NOMO-1 treated with dmso at 0.1 percent for 144 hours (cell line): Measurements from ENCODE around the gene GABRA4.

ENCODE experiments used
- DNase-seq: peaks from one replicate; lab custom pipeline; 2025; ENCODE audit not compliant: unreplicated experiment; lab: John Stamatoyannopoulos, UW

GABRA4 gene

DNA sequence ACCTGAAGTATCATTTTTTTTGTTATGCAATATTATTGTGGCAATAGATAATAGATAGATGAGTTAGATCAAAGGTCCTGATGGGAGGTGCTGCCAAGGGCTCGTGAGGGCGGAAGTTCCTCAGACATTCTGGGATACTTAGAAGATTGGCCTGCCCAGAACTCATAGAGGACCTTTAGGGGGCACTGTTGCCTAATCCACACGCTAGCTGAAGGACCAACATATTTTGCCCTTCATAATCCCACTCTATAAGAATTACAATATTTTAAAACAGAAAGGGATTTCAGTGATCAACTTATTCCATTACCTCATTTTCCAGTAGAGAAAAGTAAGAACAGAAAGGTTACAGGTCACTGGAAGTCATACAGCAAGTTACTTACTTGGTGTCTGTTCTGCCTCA is 61.4 kb downstream of the GABRA4 start:
- peak; percentile 14 for DNase-seq

DNA sequence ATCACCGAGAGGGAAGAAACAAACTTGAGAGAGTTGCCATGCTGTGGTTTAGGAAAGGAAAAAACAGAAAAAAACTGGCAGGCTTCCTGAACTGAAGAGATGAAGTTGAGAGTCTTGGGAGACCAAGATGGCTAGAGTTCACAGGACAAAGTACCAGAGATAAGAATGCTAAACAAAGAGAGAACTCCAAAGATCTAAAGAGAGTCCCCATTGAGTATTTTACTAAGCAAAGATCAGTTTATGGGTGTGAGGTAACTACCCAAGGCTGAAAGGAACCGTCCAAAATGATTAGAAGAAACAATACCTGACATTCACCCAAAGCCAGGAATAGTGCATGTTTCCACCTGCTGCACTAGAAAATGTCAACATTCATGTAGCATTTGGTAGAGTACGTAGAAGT is 62.5 kb downstream of the GABRA4 start:
- DNase-seq, result no peak

- no peak for DNase-seq
Measured at GRCh38 chr4:46927201-46927600, 66.2 kb downstream of the GABRA4 start.

- DNase-seq, result no peak
Measured at GRCh38 chr4:46924789-46925529, 68.4 kb downstream of the GABRA4 start.

- no peak for DNase-seq
Measured at GRCh38 chr4:46922205-46922604, 71.2 kb downstream of the GABRA4 start.

- no peak for DNase-seq
Measured at GRCh38 chr4:46909078-46909477, 84.3 kb downstream of the GABRA4 start, which contains the start of gene COX7B2. Gene COX7B2 (minus strand): TSS chr4:46909245. CDS start chr4:46735192, 174,053 bp downstream.

GRCh38 chr4:46908148-46908547 is 85.2 kb downstream of the GABRA4 start:
- no peak for DNase-seq

DNA sequence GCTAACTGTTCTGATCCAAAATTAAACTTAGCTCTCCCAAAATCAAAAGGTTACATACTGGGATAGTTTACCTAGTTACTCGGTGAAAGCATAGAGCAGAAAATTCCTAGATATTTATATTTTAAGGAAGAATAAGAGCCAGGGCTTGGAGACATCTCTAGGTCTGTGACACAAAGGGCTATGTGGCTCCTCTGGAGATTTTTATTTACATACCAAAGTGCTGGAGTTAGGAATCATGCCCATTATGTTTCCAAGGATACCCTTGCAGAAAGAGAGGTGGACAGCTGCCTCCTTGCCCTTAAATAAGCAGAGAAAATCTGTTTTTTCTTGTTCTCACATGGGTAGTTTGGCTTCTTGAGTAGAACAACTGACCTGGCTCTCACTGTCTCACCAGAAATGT is 93.3 kb downstream of the GABRA4 start:
- DNase-seq, result no peak

DNA sequence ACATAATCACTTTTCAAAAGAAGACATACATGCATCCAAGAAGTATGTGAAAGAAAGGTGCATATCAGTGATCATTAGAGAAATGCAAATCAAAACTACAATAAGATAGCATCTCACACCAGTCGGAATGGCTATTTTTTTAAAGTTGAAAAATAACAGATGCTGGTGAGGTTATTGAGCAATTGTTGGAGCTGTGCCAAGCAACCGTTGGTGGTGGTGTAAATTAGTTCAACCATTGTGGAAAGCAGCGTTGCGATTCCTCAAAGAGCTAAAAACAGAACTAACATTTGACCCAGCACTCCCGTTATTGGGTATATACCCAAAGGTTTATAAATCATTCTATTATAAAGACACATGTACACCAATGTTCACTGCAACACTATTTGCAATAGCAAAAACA is 98.6 kb downstream of the GABRA4 start:
- DNase-seq, result no peak

DNA sequence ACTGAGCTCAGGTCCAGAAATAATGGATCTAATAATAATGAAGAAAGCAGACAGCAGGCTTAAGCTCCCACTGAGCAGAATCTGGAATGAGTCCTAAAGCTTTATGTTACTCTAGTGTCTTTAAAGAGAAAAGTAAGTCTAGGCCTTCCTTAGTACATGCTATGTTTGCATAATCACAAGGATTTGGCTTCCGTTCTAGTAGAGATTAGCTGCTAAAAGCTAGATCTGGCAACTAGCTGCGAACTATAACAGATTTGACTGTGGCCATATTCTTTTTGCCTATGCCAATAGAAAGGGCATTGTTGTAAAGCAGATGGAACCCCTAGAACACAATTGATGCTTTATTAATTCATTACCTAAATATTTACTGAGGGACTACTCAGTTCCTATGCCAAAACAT is 103.3 kb downstream of the GABRA4 start:
- no peak for DNase-seq

DNA sequence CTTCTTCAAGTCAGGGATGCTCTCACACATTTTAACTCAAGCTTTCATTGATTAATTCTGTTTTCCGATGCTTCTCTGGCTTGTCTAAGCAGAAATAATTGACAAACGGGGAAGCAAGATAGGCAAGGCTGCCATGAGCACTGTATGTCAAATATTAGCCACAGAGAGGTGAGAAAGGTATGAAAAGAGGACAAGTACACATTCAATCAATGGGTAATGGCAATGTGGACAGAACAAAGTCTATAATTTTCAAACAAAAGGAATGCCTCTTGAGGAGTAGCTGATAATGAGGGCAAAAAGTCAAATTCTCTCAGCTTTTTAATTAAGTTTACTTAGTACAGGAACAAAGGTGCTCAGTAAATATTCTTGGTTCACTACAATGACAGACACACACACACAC is 104.0 kb downstream of the GABRA4 start:
- DNase-seq, result no peak

GRCh38 chr4:46886711-46887110 is 106.7 kb downstream of the GABRA4 start:
- DNase-seq, result no peak

DNA sequence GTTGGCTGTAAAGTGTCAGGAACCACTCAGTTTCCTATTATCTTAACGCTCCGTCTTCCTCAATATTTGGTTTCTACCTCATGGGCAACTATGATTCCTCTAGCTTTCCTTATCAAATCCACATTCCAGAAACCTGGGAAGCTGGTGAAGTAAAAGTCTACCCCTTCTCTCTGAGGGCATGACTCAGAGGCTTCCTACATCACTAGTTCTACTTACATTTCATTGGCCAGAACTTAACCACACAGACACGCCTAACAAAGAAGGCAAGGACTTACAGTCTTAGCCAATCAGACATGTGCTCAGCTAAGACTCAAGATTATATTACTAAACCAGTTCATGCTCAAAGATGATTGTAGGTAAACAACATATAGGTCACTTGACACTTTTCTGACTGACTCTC is 114.7 kb downstream of the GABRA4 start:
- no peak for DNase-seq

GRCh38 chr4:46874811-46875210 is 118.6 kb downstream of the GABRA4 start:
- DNase-seq, result no peak

GRCh38 chr4:46870411-46870810 is 123.0 kb downstream of the GABRA4 start:
- no peak for DNase-seq
